NCI-H524 (cell line): ENCODE measurements around the gene ANTKMT.
"Not testable (repeated sequence)": the region's sequence is repeated elsewhere in the genome, so short reads cannot be mapped to it uniquely, and the experiment has no call there.

Experiments
- DNase-seq, 2 experiments: peaks; one replicate each; lab custom pipeline; 2025; lab: John Stamatoyannopoulos, UW

The ANTKMT gene

GRCh38 chr16:681746-682427 lies 39.1 kb upstream of the ANTKMT start:
- no peak for DNase-seq

DNA sequence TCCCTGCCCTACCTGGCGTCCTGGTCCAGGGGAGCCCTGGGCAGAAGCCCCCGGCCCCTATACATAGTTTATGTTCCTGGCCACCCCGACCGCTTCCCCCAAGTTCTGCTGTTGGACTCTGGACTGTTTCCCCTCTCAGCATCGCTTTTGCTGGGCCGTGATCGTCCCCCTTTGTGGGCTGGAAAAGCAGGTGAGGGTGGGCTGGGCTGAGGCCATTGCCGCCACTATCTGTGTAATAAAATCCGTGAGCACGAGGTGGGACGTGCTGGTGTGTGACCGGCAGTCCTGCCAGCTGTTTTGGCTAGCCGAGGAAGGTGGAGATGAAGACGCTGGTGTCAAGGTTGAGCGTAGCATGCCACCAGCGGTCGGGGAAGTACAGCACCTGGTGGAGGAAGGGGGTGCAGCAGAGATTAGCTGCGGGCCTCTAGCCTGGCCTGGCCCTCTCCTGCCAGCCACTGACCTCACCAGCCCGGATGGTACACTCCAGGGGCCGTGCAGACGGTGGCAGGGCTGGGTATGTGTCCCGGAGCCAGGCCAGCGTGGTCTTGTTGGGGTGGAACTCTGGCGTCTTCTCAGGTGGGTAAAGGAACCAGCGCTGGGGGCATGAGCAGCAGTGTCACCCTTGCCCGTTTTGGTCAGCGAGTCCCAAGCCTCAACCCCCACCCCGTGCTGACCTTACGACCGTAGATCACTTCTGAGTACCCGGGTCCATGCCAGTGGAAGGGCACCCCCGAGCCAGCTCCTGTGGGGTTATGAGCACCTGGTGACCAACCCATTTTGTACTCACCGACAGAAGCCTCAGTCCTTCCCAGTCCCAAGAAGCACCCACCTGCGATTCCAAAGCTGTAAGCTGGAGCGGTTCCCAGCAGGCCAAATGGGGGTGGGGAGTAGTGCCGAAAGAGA lies 38.2 kb upstream of the ANTKMT start:
- DNase-seq = no peak

- DNase-seq = no peak
These were observed 37.4 kb upstream of the ANTKMT start for GRCh38 chr16:683396-684070.

DNA sequence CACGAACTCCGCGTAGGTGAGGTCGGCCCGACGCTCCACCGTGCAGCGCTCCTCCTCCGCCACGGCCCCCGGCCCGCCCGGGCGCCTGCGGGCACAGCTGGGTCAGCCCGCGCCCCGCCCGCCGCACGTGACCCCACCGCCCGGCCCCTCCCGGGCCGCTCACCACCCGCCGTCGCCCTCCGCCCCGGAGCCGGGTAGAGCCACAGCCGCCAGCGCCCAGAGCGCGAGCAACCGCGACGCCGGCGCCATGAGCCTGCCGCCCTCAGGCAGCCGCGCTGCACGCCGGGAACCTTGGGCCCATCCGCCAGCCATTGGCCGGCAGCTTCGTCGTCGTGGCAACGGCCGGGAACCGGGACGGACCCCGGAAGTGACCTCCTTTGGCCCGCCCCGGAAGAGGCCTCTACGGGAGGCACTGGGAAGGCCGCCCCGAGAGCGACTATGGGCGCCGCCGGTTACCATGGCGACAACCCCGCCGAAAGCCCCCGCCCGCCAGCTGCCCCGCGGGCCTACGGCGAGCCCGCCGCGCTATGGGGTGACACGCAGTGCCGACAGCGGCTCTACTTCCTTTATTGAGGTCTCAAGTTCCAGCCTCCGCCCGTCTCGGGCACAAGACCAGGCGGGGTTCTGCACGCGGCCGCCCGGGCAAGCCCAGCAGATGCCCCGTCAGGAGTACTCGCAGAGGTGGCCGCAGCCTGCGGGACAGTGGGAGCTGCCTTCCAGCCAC lies 36.7 kb upstream of the ANTKMT start, which contains the start of gene JMJD8:
TSS of gene JMJD8 (minus strand) at position 264 of the 724 bp plus-strand sequence. CDS start at position 249, 15 bp downstream.
- peak; percentile 86 to 97 for DNase-seq

DNA sequence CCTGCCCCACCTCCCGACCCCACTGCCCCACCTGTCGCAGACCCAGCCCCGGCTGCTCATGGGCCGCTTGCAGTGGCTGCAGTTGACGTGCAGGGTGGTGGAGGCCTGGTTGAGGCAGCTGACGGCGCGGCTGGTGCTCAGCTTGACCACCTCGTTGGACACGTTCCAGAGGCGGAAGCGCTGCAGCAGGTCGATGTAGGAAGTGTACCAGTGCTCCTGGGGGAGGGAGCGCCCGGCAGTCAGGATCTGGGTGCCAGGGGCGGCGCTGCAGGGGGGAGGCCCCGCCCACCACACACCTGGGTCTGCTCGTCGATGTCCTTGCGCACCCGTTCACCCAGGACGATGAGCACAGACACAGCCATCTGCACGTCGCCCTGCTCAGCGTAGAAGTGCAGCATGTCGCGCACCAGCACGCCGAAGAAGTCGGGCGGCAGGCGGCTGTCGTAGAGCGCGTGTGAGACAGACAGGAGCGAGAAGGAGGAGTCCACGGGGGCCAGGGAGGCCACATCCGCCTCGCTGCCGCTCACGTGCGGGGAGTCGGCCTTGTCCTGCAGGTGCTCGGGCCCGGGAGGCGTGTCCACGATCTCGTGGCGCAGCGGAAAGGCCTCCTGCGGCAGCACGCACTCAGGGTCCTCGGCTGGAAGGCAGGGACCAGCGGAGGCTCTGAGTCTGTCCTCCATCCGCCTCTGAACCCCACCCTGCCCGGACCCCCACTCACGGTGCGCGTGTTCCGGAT lies 35.8 kb upstream of the ANTKMT start:
- no peak for DNase-seq

DNA sequence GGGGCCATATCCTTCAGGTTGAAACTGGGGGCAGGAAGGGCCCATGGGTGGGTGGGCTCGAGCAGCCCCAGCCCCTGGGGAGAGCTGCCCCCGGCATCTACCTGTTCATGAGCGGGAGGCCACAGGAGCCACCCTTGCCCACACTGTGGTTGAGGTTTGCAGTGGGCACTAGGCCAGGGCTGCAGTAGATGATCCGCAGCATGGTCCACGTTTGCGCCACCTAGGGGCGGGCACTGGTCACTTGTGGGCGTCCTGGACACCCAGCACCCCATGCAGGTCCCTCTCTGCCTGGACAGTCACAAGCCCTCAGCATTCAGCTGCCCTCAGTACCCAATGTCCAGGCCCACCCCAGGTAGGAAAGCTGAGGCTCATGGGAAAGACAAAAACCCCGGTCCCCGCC lies 35.0 kb upstream of the ANTKMT start:
- DNase-seq = peak in 1 of 2 experiments; percentile 60

DNA sequence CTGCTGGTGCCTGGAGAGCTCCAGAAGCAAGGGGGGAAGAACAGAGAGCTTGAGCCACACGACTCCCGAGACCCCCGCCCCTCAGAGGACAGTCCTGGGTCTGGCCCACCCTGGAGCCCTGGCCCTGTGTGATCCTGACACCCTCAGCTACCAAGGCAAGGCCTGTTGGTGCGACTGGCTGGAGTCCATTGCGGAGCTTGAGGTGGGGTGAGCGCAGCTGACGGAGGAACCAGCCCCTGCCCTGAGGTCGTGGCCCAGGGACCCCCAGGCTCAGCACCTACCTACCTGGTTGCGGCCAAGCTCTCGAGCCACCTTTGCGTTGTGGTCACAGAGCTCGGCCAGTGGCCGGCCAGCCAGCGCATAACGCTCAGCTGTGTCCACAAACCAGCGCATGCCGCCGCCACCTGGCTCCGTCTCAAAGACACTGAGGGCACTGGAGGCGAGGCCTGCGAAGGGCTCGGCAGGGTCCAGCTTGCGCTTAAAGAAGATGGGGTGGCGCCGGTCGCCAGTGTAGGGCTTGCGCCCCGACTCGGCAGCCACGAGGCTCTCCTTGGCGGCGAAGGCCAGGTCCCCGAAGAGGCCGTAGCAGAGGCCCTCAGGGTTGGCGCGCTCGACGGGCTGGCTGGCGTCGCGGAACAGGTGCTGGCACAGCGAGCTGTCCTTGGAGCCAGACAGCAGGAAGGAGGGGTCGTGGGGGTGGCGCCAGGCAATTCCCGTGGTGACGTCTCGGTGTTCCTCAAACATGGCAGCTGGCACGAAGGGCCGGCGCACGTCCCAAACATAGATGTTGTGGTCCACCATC lies 34.3 kb upstream of the ANTKMT start:
- DNase-seq = no peak

- no peak for DNase-seq
These were observed 33.4 kb upstream of the ANTKMT start for GRCh38 chr16:687499-687898.

DNA sequence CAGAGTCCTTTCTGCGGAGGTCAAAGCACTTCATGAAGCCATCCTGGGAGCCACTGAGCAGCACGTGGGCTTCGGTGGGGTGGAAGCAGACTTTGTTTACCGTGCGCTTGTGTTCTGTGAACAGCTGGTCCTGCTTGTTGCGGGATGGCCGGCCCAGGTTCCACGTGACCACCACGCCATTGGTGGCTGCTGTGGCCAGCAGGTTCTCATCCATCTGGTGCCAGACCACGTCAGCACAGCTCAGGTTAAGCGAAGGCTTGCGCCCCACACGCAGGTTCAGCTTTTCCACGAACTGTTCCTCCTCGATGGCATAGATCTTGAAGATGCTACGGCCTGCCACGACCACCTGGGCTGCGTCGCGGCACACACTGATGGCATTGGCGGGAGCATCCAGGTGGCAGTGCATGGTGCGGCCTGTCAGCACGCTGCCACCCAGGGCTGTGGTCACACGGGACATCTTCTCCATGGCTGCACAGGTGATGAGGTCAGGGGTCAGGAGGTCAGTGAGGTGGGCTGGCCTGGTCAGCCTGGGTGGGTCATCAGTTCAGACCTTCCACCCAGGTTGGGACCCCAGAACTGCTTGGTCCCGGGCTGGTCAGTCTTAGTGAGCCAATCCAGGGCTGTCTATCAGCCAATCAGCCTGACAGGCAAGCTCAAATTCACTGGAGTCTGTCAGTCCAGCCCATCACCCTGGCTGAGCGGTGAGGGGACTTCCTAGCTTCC lies 31.6 kb upstream of the ANTKMT start:
- no peak for DNase-seq

DNA sequence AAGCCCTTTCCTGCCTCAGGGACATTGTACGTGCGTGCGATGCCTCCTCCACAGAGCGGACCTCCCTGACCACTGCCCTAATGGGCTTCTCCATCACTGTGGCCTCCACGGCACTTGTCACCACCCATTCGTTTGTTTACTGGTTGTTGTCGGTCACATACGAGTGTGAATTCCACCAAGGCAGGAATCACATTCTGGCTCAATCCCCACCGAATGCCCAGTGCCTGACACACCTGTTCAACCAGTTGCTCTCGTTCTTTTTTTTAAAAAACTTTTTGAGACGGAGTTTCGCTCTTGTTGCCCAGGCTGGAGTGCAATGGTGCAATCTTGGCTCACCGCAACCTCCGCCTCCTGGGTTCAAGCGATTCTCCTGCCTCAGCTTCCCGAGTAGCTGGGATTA lies 29.7 kb upstream of the ANTKMT start:
- not testable (repeated sequence) for DNase-seq

- DNase-seq = no peak
These were observed 28.4 kb upstream of the ANTKMT start for GRCh38 chr16:692356-693108.

DNA sequence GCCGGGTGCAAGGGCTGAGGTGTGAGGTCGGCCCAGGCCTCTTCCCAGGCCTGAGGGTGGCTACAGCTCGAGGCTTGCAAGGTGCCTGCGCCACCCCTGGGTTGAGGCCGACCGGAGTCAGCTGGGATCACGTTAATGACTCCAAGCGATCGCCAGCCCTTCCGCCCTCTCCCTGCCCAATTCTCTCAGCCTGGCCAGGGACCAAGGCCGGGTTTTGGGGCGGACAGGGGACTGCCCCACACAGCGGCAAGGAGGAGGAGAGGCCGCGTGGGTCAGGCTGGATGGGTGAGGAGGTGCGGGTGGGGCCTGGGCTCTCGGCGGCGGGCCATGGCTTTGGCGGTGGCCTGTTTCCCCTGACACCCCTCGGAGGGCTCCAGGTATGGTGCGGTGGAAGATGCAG lies 27.6 kb upstream of the ANTKMT start:
- no peak for DNase-seq

DNA sequence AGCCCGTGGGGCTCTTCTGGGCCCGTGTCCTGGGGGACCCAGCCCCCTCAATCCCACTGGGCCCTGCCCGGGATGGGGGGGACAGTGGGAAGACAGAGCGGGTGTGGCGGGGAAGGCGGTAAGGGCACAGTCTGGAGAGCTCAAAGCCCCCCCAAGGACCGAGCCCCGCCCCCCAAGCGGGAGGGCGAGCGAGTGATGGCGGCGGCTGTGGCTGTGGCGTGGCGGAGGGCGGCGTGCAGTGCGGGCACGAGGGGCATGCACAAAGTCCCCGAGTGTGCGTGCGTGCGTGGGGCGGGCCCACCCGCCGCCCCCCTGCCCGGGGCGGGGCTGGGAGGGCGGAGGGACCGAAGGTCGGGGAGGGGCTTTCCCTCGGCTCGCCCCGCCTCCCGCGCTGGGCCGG lies 27.2 kb upstream of the ANTKMT start:
- no peak for DNase-seq

- no peak for DNase-seq
These were observed 26.6 kb upstream of the ANTKMT start for GRCh38 chr16:694187-694862.

- no peak for DNase-seq
These were observed 26.0 kb upstream of the ANTKMT start for GRCh38 chr16:694863-695354.

DNA sequence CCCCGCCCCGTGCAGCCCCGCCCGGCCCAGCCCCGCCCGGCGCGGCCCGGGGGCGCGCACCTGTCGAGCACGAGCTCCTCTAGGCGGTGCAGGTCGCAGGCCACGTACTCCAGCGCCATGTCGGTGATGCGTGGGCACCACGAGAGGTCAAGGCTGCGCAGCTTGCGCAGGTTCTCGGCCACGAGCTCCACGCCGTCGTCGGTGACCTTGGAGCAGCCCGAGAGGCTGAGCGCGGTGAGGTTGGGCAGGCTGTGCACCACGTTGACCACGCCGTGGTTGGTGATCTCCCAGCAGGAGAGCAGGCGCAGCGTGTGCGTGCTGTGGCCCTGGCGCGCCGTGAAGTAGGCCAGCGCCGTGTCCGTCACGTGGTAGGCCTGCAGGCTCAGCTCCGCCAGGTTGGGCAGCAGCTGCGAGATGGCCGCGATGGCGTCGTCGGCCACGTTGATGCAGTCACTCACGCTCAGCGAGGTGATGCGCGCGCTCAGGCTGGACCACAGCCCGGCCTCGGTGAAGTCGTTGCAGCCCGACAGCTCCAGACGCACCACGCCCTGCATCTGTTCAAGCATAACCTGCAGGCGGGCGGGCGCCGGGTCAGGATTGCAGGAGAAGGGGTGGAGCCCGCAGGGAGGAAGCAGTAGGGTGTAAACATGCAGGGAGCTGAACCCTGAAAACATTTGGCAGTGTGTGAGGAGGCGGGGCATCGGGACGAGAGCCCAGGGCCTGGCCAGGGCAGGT lies 25.4 kb upstream of the ANTKMT start:
- DNase-seq = no peak

DNA sequence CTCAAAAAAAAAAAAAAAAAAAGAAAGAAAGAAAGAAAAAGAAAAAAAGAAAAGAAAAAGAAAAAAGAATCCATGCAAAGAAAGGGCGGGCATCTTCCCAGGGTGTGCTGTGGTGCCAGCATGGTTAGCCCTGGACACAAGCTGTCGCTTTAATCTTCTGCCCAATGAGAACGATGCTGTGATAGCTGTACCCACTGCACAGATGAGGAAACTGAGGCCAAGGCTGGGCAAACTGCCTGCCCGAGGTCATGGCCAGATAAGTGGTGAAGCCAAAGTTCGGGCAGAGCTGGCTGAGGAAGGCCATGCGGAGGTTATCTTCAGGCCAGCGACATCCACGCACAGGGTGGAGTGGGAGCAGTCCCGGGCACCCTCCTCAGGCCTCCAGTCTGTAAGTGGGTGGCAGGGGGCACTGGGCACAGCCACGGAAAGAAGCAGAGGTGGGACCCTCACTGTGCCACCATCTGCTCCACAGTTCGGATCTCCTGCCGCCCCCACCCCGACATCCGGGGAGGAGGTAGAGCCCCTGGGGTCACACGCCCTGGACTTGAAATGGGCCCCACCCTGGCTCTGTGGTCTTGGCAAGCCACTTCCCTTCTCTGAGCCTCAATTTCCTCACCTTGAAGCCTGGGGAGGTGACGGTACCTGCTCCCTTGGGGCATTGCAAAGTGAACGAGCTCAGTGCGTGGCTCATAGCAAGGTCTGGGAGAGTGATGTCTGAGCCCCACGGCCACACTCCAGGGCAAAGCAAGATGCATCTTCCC lies 21.9 kb upstream of the ANTKMT start:
- no peak for DNase-seq
